Fibroblast of lung (primary cell): ENCODE results near the gene CYTH2.

Source experiments
- EZH2 ChIP-seq: IDR thresholded peaks from 2 replicates; pipeline ENCODE4 v1.5.1; 2012; ENCODE audit warnings: low read length, control low read depth, mild to moderate bottlenecking; ENCODE audit errors: missing control alignments
- TF ChIP-seq, protein P1 (sequence below), 2 donors: IDR thresholded peaks in 1 of 2; conservative IDR thresholded peaks in 1 of 2; 1 replicate in 1 of 2; 2 replicates in 1 of 2; pipeline ENCODE4 v1.5.1; 2011 to 2012; ENCODE audit warnings: low read length in 2 of 2, control low read depth in 1 of 2, inconsistent platforms in 1 of 2, low read depth in 1 of 2, mild to moderate bottlenecking in 1 of 2

DNA sequence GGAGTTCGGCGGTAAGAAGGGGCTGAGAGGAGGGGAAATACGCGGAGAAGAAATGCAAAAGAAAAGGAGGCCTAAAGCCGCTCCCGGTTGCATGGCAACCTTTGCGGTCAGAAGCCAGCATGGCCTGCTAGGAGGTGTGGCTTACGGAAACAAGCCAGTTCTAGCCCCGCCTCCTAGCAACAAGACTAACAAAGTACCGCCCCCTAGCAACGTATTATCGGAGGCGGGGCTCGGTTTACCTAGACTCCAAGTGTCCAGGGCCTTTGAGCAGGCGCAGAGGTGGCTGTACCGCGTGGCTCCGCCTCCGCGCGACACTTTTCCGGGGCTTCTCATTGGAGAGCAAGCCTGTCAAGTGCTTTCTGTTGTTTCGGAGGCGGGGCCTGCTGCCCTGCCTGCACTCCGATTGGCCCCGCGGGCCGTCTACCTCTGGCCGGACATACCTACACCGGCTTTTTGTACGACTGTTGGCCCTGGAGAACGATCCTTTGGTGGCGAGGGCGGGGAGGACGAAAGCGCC lies 339 bp upstream of the CYTH2 start:
- TF ChIP-seq EZH2, result no peak
- TF ChIP-seq, protein P1, sequence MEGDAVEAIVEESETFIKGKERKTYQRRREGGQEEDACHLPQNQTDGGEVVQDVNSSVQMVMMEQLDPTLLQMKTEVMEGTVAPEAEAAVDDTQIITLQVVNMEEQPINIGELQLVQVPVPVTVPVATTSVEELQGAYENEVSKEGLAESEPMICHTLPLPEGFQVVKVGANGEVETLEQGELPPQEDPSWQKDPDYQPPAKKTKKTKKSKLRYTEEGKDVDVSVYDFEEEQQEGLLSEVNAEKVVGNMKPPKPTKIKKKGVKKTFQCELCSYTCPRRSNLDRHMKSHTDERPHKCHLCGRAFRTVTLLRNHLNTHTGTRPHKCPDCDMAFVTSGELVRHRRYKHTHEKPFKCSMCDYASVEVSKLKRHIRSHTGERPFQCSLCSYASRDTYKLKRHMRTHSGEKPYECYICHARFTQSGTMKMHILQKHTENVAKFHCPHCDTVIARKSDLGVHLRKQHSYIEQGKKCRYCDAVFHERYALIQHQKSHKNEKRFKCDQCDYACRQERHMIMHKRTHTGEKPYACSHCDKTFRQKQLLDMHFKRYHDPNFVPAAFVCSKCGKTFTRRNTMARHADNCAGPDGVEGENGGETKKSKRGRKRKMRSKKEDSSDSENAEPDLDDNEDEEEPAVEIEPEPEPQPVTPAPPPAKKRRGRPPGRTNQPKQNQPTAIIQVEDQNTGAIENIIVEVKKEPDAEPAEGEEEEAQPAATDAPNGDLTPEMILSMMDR (conservative IDR thresholded peaks at IDR 0.05 in 1 of 2, IDR thresholded peaks at IDR 0.05 in 1 of 2; ENCODE audit: low read depth in 1 of 2, low read length in 2 of 2), result no peak
